ENCODE data around the gene KLRC3.
"Not testable (repeated sequence)": the region's sequence is repeated elsewhere in the genome, so short reads cannot be mapped to it uniquely, and the experiment has no call there.

GRCh38 chr12:10422159-10422558 is 1.8 kb upstream of the KLRC3 start:
- TF ChIP-seq, protein P1, sequence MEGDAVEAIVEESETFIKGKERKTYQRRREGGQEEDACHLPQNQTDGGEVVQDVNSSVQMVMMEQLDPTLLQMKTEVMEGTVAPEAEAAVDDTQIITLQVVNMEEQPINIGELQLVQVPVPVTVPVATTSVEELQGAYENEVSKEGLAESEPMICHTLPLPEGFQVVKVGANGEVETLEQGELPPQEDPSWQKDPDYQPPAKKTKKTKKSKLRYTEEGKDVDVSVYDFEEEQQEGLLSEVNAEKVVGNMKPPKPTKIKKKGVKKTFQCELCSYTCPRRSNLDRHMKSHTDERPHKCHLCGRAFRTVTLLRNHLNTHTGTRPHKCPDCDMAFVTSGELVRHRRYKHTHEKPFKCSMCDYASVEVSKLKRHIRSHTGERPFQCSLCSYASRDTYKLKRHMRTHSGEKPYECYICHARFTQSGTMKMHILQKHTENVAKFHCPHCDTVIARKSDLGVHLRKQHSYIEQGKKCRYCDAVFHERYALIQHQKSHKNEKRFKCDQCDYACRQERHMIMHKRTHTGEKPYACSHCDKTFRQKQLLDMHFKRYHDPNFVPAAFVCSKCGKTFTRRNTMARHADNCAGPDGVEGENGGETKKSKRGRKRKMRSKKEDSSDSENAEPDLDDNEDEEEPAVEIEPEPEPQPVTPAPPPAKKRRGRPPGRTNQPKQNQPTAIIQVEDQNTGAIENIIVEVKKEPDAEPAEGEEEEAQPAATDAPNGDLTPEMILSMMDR (IDR thresholded peaks at IDR 0.05): not testable (repeated sequence)
- not testable (repeated sequence) for TF ChIP-seq ZNF232 (CRISPR knock-in tag; IDR thresholded peaks at IDR 0.05); AFF4 (CRISPR knock-in tag; IDR thresholded peaks at IDR 0.05; ENCODE audit: borderline replicate concordance); GTF2I (CRISPR knock-in tag; conservative IDR thresholded peaks at IDR 0.05)
- TF ChIP-seq, protein P2, sequence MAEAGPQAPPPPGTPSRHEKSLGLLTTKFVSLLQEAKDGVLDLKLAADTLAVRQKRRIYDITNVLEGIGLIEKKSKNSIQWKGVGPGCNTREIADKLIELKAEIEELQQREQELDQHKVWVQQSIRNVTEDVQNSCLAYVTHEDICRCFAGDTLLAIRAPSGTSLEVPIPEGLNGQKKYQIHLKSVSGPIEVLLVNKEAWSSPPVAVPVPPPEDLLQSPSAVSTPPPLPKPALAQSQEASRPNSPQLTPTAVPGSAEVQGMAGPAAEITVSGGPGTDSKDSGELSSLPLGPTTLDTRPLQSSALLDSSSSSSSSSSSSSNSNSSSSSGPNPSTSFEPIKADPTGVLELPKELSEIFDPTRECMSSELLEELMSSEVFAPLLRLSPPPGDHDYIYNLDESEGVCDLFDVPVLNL (CRISPR knock-in tag; IDR thresholded peaks at IDR 0.05; ENCODE audit: borderline replicate concordance, low read depth): not testable (repeated sequence)

Measured in WTC11 (cell line).